Measurements from ENCODE around the gene GRIP2.

The GRIP2 gene

GRCh38 chr3:14444380-14444779 is 95.8 kb downstream of the GRIP2 start:
- no peak overlapping the region for H2AK5ac ChIP-seq (ENCODE audit: low read length)
- no peak overlapping the region for H3K27ac ChIP-seq (ENCODE audit: low read depth, low read length)
- H3K27me3 ChIP-seq (ENCODE audit: insufficient read depth, low read length, poor library complexity): no peaks in the 10 kb centered on the region
- H2BK120ac ChIP-seq (ENCODE audit: low read depth, low read length): no peak overlapping the region
- no peak overlapping the region for H2BK15ac ChIP-seq (replicated peaks; ENCODE audit: low read depth)
- no CpG with 5 or more reads among the region's 6 CpGs for WGBS (ENCODE audit: extremely low coverage, insufficient coverage, low lambda C conversion rate)
- H3K4ac ChIP-seq (ENCODE audit: low read depth, low read length): no peak overlapping the region
- DNase-seq: no peak
- H4K5ac ChIP-seq (ENCODE audit: low read length): no peak overlapping the region
- peaks cover 6% of the 10 kb centered on the region for H3K4me1 ChIP-seq (ENCODE audit: control insufficient read depth, low read depth, low read length)
- H2BK5ac ChIP-seq (ENCODE audit: low read length): no peak overlapping the region
- no peak overlapping the region for H3K23ac ChIP-seq (ENCODE audit: low read length)
- H3K9ac ChIP-seq (ENCODE audit: low read length): no peak overlapping the region
- no peak overlapping the region for H3K4me2 ChIP-seq (ENCODE audit: low read length)
- no peak overlapping the region for H3K18ac ChIP-seq (ENCODE audit: low read length)
- H3K79me2 ChIP-seq (ENCODE audit: control insufficient read depth, insufficient read depth, low read length): peaks cover 19% of the 10 kb centered on the region
- no peak overlapping the region for H3K4me3 ChIP-seq (ENCODE audit: low read length)
- peaks cover 19% of the 10 kb centered on the region for H3K36me3 ChIP-seq (ENCODE audit: control insufficient read depth, insufficient read depth, low read length)
- H3K79me1 ChIP-seq (ENCODE audit: low read length): peaks cover 35% of the 10 kb centered on the region
- no peak overlapping the region for H3K56ac ChIP-seq (ENCODE audit: low read length)
- H4K8ac ChIP-seq (ENCODE audit: low read depth, low read length): no peak overlapping the region

- H2BK5ac ChIP-seq (ENCODE audit: low read length): no peak overlapping the region
- H3K23ac ChIP-seq (ENCODE audit: low read length): no peak overlapping the region
- no peak overlapping the region for H3K4me3 ChIP-seq (ENCODE audit: low read length)
- H3K56ac ChIP-seq (ENCODE audit: low read length): peak overlapping the region; percentile 70
- H3K79me2 ChIP-seq (ENCODE audit: control insufficient read depth, insufficient read depth, low read length): peaks cover 28% of the 10 kb centered on the region
- H3K27ac ChIP-seq (ENCODE audit: low read depth, low read length): no peak overlapping the region
- H3K79me1 ChIP-seq (ENCODE audit: low read length): peaks cover 43% of the 10 kb centered on the region
- no peak overlapping the region for H2AK5ac ChIP-seq (ENCODE audit: low read length)
- H4K8ac ChIP-seq (ENCODE audit: low read depth, low read length): no peak overlapping the region
- no peaks in the 10 kb centered on the region for H3K27me3 ChIP-seq (ENCODE audit: insufficient read depth, low read length, poor library complexity)
- no peak overlapping the region for H2BK120ac ChIP-seq (ENCODE audit: low read depth, low read length)
- H3K18ac ChIP-seq (ENCODE audit: low read length): no peak overlapping the region
- no peak for DNase-seq
- H3K9ac ChIP-seq (ENCODE audit: low read length): no peak overlapping the region
- no CpG with 5 or more reads among the region's 6 CpGs for WGBS (ENCODE audit: extremely low coverage, insufficient coverage, low lambda C conversion rate)
- H3K4me1 ChIP-seq (ENCODE audit: control insufficient read depth, low read depth, low read length): peaks cover 6% of the 10 kb centered on the region
- peaks cover 11% of the 10 kb centered on the region for H3K36me3 ChIP-seq (ENCODE audit: control insufficient read depth, insufficient read depth, low read length)
- no peak overlapping the region for H4K5ac ChIP-seq (ENCODE audit: low read length)
- no peak overlapping the region for H3K4me2 ChIP-seq (ENCODE audit: low read length)
- no peak overlapping the region for H2BK15ac ChIP-seq (replicated peaks; ENCODE audit: low read depth)
- H3K4ac ChIP-seq (ENCODE audit: low read depth, low read length): no peak overlapping the region
These were observed 98.2 kb downstream of the GRIP2 start for GRCh38 chr3:14441920-14442300.

- no peak overlapping the region for H2BK15ac ChIP-seq (replicated peaks; ENCODE audit: low read depth)
- H3K23ac ChIP-seq (ENCODE audit: low read length): no peak overlapping the region
- H4K8ac ChIP-seq (ENCODE audit: low read depth, low read length): no peak overlapping the region
- no peak overlapping the region for H3K27ac ChIP-seq (ENCODE audit: low read depth, low read length)
- DNase-seq: peak; percentile 46
- no peaks in the 10 kb centered on the region for H3K27me3 ChIP-seq (ENCODE audit: insufficient read depth, low read length, poor library complexity)
- H3K79me2 ChIP-seq (ENCODE audit: control insufficient read depth, insufficient read depth, low read length): peaks cover 33% of the 10 kb centered on the region
- peak overlapping the region; percentile 38 for H2AK5ac ChIP-seq (ENCODE audit: low read length)
- peaks cover 6% of the 10 kb centered on the region for H3K4me1 ChIP-seq (ENCODE audit: control insufficient read depth, low read depth, low read length)
- no peak overlapping the region for H3K4me3 ChIP-seq (ENCODE audit: low read length)
- no peak overlapping the region for H2BK5ac ChIP-seq (ENCODE audit: low read length)
- H3K4me2 ChIP-seq (ENCODE audit: low read length): no peak overlapping the region
- peaks cover 48% of the 10 kb centered on the region for H3K79me1 ChIP-seq (ENCODE audit: low read length)
- no peak overlapping the region for H3K4ac ChIP-seq (ENCODE audit: low read depth, low read length)
- H4K5ac ChIP-seq (ENCODE audit: low read length): no peak overlapping the region
- peak overlapping the region; percentile 70 for H3K56ac ChIP-seq (ENCODE audit: low read length)
- no peak overlapping the region for H3K9ac ChIP-seq (ENCODE audit: low read length)
- H2BK120ac ChIP-seq (ENCODE audit: low read depth, low read length): no peak overlapping the region
- WGBS (ENCODE audit: extremely low coverage, insufficient coverage, low lambda C conversion rate): no CpG with 5 or more reads among the region's 18 CpGs
- H3K18ac ChIP-seq (ENCODE audit: low read length): no peak overlapping the region
- H3K36me3 ChIP-seq (ENCODE audit: control insufficient read depth, insufficient read depth, low read length): peaks cover 10% of the 10 kb centered on the region
These were observed 98.8 kb downstream of the GRIP2 start for GRCh38 chr3:14441240-14441919.

GRCh38 chr3:14440531-14441239 is 99.5 kb downstream of the GRIP2 start:
- H2BK120ac ChIP-seq (ENCODE audit: low read depth, low read length): no peak overlapping the region
- H3K4me1 ChIP-seq (ENCODE audit: control insufficient read depth, low read depth, low read length): peaks cover 6% of the 10 kb centered on the region
- H3K36me3 ChIP-seq (ENCODE audit: control insufficient read depth, insufficient read depth, low read length): peaks cover 3% of the 10 kb centered on the region
- no peak overlapping the region for H3K18ac ChIP-seq (ENCODE audit: low read length)
- no peak overlapping the region for H2BK5ac ChIP-seq (ENCODE audit: low read length)
- no peak overlapping the region for H4K5ac ChIP-seq (ENCODE audit: low read length)
- no peaks in the 10 kb centered on the region for H3K27me3 ChIP-seq (ENCODE audit: insufficient read depth, low read length, poor library complexity)
- peaks cover 45% of the 10 kb centered on the region for H3K79me1 ChIP-seq (ENCODE audit: low read length)
- H3K79me2 ChIP-seq (ENCODE audit: control insufficient read depth, insufficient read depth, low read length): peaks cover 34% of the 10 kb centered on the region
- no peak overlapping the region for H3K27ac ChIP-seq (ENCODE audit: low read depth, low read length)
- no peak overlapping the region for H3K9ac ChIP-seq (ENCODE audit: low read length)
- peak; percentile 89 for DNase-seq
- H3K23ac ChIP-seq (ENCODE audit: low read length): no peak overlapping the region
- H3K4me2 ChIP-seq (ENCODE audit: low read length): no peak overlapping the region
- no peak overlapping the region for H3K4me3 ChIP-seq (ENCODE audit: low read length)
- WGBS (ENCODE audit: extremely low coverage, insufficient coverage, low lambda C conversion rate): no CpG with 5 or more reads among the region's 11 CpGs
- no peak overlapping the region for H3K4ac ChIP-seq (ENCODE audit: low read depth, low read length)
- no peak overlapping the region for H3K56ac ChIP-seq (ENCODE audit: low read length)
- no peak overlapping the region for H4K8ac ChIP-seq (ENCODE audit: low read depth, low read length)
- no peak overlapping the region for H2AK5ac ChIP-seq (ENCODE audit: low read length)
- H2BK15ac ChIP-seq (replicated peaks; ENCODE audit: low read depth): no peak overlapping the region

- no peak overlapping the region for H3K4me3 ChIP-seq (ENCODE audit: low read length)
- H2BK120ac ChIP-seq (ENCODE audit: low read depth, low read length): no peak overlapping the region
- H3K9ac ChIP-seq (ENCODE audit: low read length): no peak overlapping the region
- H3K27me3 ChIP-seq (ENCODE audit: insufficient read depth, low read length, poor library complexity): no peaks in the 10 kb centered on the region
- H3K4me1 ChIP-seq (ENCODE audit: control insufficient read depth, low read depth, low read length): peaks cover 6% of the 10 kb centered on the region
- H4K8ac ChIP-seq (ENCODE audit: low read depth, low read length): no peak overlapping the region
- H2AK5ac ChIP-seq (ENCODE audit: low read length): no peak overlapping the region
- no peak overlapping the region for H4K5ac ChIP-seq (ENCODE audit: low read length)
- H2BK5ac ChIP-seq (ENCODE audit: low read length): no peak overlapping the region
- no peak overlapping the region for H3K4ac ChIP-seq (ENCODE audit: low read depth, low read length)
- peaks cover 1% of the 10 kb centered on the region for H3K36me3 ChIP-seq (ENCODE audit: control insufficient read depth, insufficient read depth, low read length)
- no peak overlapping the region for H2BK15ac ChIP-seq (replicated peaks; ENCODE audit: low read depth)
- DNase-seq: no peak
- no peak overlapping the region for H3K4me2 ChIP-seq (ENCODE audit: low read length)
- no peak overlapping the region for H3K18ac ChIP-seq (ENCODE audit: low read length)
- no peak overlapping the region for H3K27ac ChIP-seq (ENCODE audit: low read depth, low read length)
- peaks cover 45% of the 10 kb centered on the region for H3K79me1 ChIP-seq (ENCODE audit: low read length)
- H3K79me2 ChIP-seq (ENCODE audit: control insufficient read depth, insufficient read depth, low read length): peaks cover 35% of the 10 kb centered on the region
- H3K56ac ChIP-seq (ENCODE audit: low read length): no peak overlapping the region
- WGBS (ENCODE audit: extremely low coverage, insufficient coverage, low lambda C conversion rate): no CpG with 5 or more reads among the region's 3 CpGs
- no peak overlapping the region for H3K23ac ChIP-seq (ENCODE audit: low read length)
These were observed 100.0 kb downstream of the GRIP2 start for GRCh38 chr3:14440168-14440518.
